ENCODE measurements around the gene FKTN.

- TF ChIP-seq MAX (IDR thresholded peaks at IDR 0.05; ENCODE audit: insufficient read depth, insufficient read length) = no peak
- TF ChIP-seq POLR2A (IDR thresholded peaks at IDR 0.05; ENCODE audit: low read depth, low read length) = no peak
- no peak for TF ChIP-seq EZH2 (IDR thresholded peaks at IDR 0.05; ENCODE audit: borderline replicate concordance, low read depth, low read length, severe bottlenecking)
- no peak for TF ChIP-seq MYC (IDR thresholded peaks at IDR 0.05; ENCODE audit: low read depth, low read length)
- no peak for TF ChIP-seq CTCF (IDR thresholded peaks at IDR 0.05; ENCODE audit: extremely low read depth in 1 of 2, insufficient read depth in 1 of 2, low read depth in 1 of 2, low read length in 2 of 2)
Observed at GRCh38 chr9:105663914-105664313, 106.0 kb downstream of the FKTN start.
